Measurements from ENCODE around the gene ARL8B. TPM values are rescaled to one million over a fixed set of nuclear protein-coding genes. Genes with fewer than 3 reads are reported as not detected.

ARL8B gene
- total and polyA plus RNA-seq, 8 donors = 60.3 to 93.9 (median 70.2) TPM

GRCh38 chr3:5194341-5194740 is 72.2 kb downstream of the ARL8B start:
- no peaks in the 10 kb centered on the region for H3K9me3 ChIP-seq
- no peak overlapping the region for H3K4me3 ChIP-seq
- peak overlapping the region; percentile 30 to 72 for H3K27ac ChIP-seq
- TF ChIP-seq CTCF (IDR thresholded peaks at IDR 0.05) = no peak
- DNase-seq (no peak), ATAC-seq (no peak)
- H3K36me3 ChIP-seq = no peaks in the 10 kb centered on the region
- no peaks in the 10 kb centered on the region for H3K27me3 ChIP-seq
- H3K4me1 ChIP-seq = peaks cover 38 to 99% of the 10 kb centered on the region in 2 donors
- intact Hi-C loops (cut with DNase I) = no loop called here

- peaks cover 0 to 6% of the 10 kb centered on the region in 2 donors for H3K36me3 ChIP-seq
- peak overlapping the region; percentile 30 to 72 for H3K27ac ChIP-seq
- H3K4me1 ChIP-seq = peaks cover 38 to 98% of the 10 kb centered on the region in 2 donors
- TF ChIP-seq CTCF (IDR thresholded peaks at IDR 0.05) = no peak
- peak; percentile 71 for ATAC-seq
- no peak overlapping the region for H3K4me3 ChIP-seq
- no peaks in the 10 kb centered on the region for H3K27me3 ChIP-seq
- intact Hi-C loops (cut with DNase I) = no loop called here
- no peak for DNase-seq
- H3K9me3 ChIP-seq = no peaks in the 10 kb centered on the region
Measured at GRCh38 chr3:5194801-5195509, 72.9 kb downstream of the ARL8B start.

- intact Hi-C loops (cut with DNase I) = no loop called here
- peaks cover 38 to 92% of the 10 kb centered on the region in 2 donors for H3K4me1 ChIP-seq
- H3K9me3 ChIP-seq = no peaks in the 10 kb centered on the region
- peak; percentile 44 for ATAC-seq
- TF ChIP-seq CTCF (IDR thresholded peaks at IDR 0.05) = no peak
- peaks cover 0 to 12% of the 10 kb centered on the region in 2 donors for H3K36me3 ChIP-seq
- DNase-seq = peak in 1 of 4 donors; percentile 66
- no peaks in the 10 kb centered on the region for H3K27me3 ChIP-seq
- H3K27ac ChIP-seq = peak overlapping the region; percentile 30 to 72
- H3K4me3 ChIP-seq = no peak overlapping the region
Measured at GRCh38 chr3:5195605-5196004, 73.5 kb downstream of the ARL8B start.

GRCh38 chr3:5197022-5197421 is 74.9 kb downstream of the ARL8B start:
- no peak for TF ChIP-seq CTCF (IDR thresholded peaks at IDR 0.05)

GRCh38 chr3:5197470-5198312 is 75.6 kb downstream of the ARL8B start:
- Histone ChIP-seq H3K9me3 (no peaks in the 10 kb centered on the region), H3K4me3 (no peak overlapping the region), H3K4me1 (peaks cover 27 to 72% of the 10 kb centered on the region in 2 donors), H3K27ac (peak overlapping the region in 1 of 2 donors; percentile 72), H3K27me3 (no peaks in the 10 kb centered on the region), H3K36me3 (peaks cover 0 to 33% of the 10 kb centered on the region in 2 donors)
- DNase-seq (no peak), ATAC-seq (peak; percentile 13)
- intact Hi-C loops (cut with DNase I) = no loop called here
- no peak for TF ChIP-seq CTCF (IDR thresholded peaks at IDR 0.05)

More at GRCh38 chr3:5197022-5197421, 74.9 kb downstream of the ARL8B start:
- H3K4me1 ChIP-seq = peaks cover 33 to 79% of the 10 kb centered on the region in 2 donors
- DNase-seq (no peak), ATAC-seq (peak; percentile 7)
- H3K4me3 ChIP-seq = no peak overlapping the region
- no peaks in the 10 kb centered on the region for H3K27me3 ChIP-seq
- no peaks in the 10 kb centered on the region for H3K9me3 ChIP-seq
- H3K36me3 ChIP-seq = peaks cover 0 to 26% of the 10 kb centered on the region in 2 donors
- intact Hi-C loops (cut with DNase I) = no loop called here
- H3K27ac ChIP-seq = peak overlapping the region; percentile 8 to 72
